Measurements from ENCODE around the gene MFAP5. TPM values are rescaled to one million over a fixed set of nuclear protein-coding genes. Genes with fewer than 3 reads are reported as not detected.

The MFAP5 gene
- total RNA-seq, 1 experiment from 2014 or later: 0.96 TPM

DNA sequence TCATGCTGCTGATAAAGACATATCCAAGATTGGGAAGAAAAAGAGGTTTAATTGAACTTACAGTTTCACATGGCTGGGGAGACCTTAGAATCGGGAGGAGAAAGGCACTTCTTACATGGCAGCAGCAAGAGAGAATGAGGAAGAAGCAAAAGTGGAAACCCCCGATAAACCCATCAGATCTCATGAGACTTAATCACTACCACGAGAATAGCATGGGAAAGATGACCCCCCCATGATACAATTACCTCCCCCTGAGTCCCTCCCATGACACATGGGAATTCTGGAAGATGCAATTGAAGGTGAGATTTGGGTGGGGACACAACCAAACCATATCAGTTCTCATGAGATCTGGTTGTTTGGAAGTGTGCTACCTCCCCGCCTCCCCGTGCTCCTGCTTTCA is 9.8 kb upstream of the MFAP5 start:
- POLR2A ChIA-PET: no interaction called here
- ATAC-seq (no peak), DNase-seq (ENCODE audit: low spot score) (no peak)
- TF ChIP-seq NR2C2 (CRISPR knock-in tag; IDR thresholded peaks at IDR 0.05) (no peak), MYBL2 (CRISPR knock-in tag; IDR thresholded peaks at IDR 0.05) (no peak), GABPB1 (CRISPR knock-in tag; IDR thresholded peaks at IDR 0.05) (no peak), USF1 (CRISPR knock-in tag; IDR thresholded peaks at IDR 0.05) (no peak), MXD4 (CRISPR knock-in tag; IDR thresholded peaks at IDR 0.05; ENCODE audit: borderline replicate concordance) (no peak), ZNF232 (CRISPR knock-in tag; IDR thresholded peaks at IDR 0.05) (no peak), FOXJ3 (CRISPR knock-in tag; IDR thresholded peaks at IDR 0.05; ENCODE audit: borderline replicate concordance) (no peak), IRF2 (CRISPR knock-in tag; IDR thresholded peaks at IDR 0.05; ENCODE audit: borderline replicate concordance, low read depth) (no peak), ZNF121 (CRISPR knock-in tag; IDR thresholded peaks at IDR 0.05) (no peak)
- TF ChIP-seq, protein P1, sequence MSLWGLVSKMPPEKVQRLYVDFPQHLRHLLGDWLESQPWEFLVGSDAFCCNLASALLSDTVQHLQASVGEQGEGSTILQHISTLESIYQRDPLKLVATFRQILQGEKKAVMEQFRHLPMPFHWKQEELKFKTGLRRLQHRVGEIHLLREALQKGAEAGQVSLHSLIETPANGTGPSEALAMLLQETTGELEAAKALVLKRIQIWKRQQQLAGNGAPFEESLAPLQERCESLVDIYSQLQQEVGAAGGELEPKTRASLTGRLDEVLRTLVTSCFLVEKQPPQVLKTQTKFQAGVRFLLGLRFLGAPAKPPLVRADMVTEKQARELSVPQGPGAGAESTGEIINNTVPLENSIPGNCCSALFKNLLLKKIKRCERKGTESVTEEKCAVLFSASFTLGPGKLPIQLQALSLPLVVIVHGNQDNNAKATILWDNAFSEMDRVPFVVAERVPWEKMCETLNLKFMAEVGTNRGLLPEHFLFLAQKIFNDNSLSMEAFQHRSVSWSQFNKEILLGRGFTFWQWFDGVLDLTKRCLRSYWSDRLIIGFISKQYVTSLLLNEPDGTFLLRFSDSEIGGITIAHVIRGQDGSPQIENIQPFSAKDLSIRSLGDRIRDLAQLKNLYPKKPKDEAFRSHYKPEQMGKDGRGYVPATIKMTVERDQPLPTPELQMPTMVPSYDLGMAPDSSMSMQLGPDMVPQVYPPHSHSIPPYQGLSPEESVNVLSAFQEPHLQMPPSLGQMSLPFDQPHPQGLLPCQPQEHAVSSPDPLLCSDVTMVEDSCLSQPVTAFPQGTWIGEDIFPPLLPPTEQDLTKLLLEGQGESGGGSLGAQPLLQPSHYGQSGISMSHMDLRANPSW (CRISPR knock-in tag; conservative IDR thresholded peaks at IDR 0.05; ENCODE audit: low read depth): no peak
- TF ChIP-seq, protein P2, sequence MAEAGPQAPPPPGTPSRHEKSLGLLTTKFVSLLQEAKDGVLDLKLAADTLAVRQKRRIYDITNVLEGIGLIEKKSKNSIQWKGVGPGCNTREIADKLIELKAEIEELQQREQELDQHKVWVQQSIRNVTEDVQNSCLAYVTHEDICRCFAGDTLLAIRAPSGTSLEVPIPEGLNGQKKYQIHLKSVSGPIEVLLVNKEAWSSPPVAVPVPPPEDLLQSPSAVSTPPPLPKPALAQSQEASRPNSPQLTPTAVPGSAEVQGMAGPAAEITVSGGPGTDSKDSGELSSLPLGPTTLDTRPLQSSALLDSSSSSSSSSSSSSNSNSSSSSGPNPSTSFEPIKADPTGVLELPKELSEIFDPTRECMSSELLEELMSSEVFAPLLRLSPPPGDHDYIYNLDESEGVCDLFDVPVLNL (CRISPR knock-in tag; IDR thresholded peaks at IDR 0.05; ENCODE audit: borderline replicate concordance, low read depth): no peak
- TF ChIP-seq, protein P3, sequence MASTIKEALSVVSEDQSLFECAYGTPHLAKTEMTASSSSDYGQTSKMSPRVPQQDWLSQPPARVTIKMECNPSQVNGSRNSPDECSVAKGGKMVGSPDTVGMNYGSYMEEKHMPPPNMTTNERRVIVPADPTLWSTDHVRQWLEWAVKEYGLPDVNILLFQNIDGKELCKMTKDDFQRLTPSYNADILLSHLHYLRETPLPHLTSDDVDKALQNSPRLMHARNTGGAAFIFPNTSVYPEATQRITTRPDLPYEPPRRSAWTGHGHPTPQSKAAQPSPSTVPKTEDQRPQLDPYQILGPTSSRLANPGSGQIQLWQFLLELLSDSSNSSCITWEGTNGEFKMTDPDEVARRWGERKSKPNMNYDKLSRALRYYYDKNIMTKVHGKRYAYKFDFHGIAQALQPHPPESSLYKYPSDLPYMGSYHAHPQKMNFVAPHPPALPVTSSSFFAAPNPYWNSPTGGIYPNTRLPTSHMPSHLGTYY (CRISPR knock-in tag; IDR thresholded peaks at IDR 0.05): no peak
- TF ChIP-seq, protein P4, sequence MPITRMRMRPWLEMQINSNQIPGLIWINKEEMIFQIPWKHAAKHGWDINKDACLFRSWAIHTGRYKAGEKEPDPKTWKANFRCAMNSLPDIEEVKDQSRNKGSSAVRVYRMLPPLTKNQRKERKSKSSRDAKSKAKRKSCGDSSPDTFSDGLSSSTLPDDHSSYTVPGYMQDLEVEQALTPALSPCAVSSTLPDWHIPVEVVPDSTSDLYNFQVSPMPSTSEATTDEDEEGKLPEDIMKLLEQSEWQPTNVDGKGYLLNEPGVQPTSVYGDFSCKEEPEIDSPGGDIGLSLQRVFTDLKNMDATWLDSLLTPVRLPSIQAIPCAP (CRISPR knock-in tag; IDR thresholded peaks at IDR 0.05): no peak
- TF ChIP-seq, protein P5, sequence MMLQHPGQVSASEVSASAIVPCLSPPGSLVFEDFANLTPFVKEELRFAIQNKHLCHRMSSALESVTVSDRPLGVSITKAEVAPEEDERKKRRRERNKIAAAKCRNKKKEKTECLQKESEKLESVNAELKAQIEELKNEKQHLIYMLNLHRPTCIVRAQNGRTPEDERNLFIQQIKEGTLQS (CRISPR knock-in tag; conservative IDR thresholded peaks at IDR 0.05): no peak
- H3K9me3 Mint-ChIP-seq: peaks cover 11% of the 10 kb centered on the region
- H3K27me3 Mint-ChIP-seq (ENCODE audit: low read depth): no peaks in the 10 kb centered on the region
- CTCF ChIA-PET: no interaction called here
- H3K4me3 Mint-ChIP-seq: no peak overlapping the region
- peaks cover 9% of the 10 kb centered on the region for H3K4me1 Mint-ChIP-seq
- peaks cover 5% of the 10 kb centered on the region for H3K36me3 Mint-ChIP-seq
- no peak overlapping the region for H3K27ac Mint-ChIP-seq

DNA sequence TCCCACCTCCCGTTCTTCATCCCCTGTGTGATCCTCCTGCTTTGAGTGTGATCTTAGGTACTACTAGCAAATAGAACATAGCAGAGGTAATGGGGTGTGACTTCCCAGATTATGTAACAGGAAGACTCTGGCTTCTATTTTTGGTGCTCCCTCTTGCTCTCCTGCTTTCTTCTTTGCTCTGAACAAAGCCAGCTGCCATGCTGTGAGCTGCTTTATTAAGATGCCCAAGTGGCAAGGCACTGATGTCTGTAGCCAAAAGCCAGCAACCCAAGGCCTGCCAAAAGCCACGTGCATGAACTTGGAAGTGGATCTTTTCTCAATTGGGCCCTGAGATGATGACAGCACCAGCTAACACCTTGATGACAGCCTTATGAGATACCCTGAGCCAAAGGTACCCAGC is 5.8 kb upstream of the MFAP5 start:
- H3K9me3 Mint-ChIP-seq: peaks cover 11% of the 10 kb centered on the region
- H3K4me1 Mint-ChIP-seq: no peaks in the 10 kb centered on the region
- CTCF ChIA-PET: no interaction called here
- H3K27me3 Mint-ChIP-seq (ENCODE audit: low read depth): no peaks in the 10 kb centered on the region
- POLR2A ChIA-PET: no interaction called here
- ATAC-seq (no peak), DNase-seq (ENCODE audit: low spot score) (no peak)
- H3K4me3 Mint-ChIP-seq: no peak overlapping the region
- TF ChIP-seq ZNF416 (CRISPR knock-in tag; IDR thresholded peaks at IDR 0.05) (no peak), ZNF263 (CRISPR knock-in tag; IDR thresholded peaks at IDR 0.05; ENCODE audit: low read depth) (no peak), TP53 (CRISPR knock-in tag; IDR thresholded peaks at IDR 0.05) (no peak), NFE2L1 (CRISPR knock-in tag; IDR thresholded peaks at IDR 0.05) (no peak), GABPB1 (CRISPR knock-in tag; IDR thresholded peaks at IDR 0.05) (no peak), ZNF232 (CRISPR knock-in tag; IDR thresholded peaks at IDR 0.05) (no peak)
- TF ChIP-seq, protein P6, sequence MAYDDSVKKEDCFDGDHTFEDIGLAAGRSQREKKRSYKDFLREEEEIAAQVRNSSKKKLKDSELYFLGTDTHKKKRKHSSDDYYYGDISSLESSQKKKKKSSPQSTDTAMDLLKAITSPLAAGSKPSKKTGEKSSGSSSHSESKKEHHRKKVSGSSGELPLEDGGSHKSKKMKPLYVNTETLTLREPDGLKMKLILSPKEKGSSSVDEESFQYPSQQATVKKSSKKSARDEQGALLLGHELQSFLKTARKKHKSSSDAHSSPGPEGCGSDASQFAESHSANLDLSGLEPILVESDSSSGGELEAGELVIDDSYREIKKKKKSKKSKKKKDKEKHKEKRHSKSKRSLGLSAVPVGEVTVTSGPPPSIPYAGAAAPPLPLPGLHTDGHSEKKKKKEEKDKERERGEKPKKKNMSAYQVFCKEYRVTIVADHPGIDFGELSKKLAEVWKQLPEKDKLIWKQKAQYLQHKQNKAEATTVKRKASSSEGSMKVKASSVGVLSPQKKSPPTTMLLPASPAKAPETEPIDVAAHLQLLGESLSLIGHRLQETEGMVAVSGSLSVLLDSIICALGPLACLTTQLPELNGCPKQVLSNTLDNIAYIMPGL (CRISPR knock-in tag; IDR thresholded peaks at IDR 0.05): no peak
- peaks cover 5% of the 10 kb centered on the region for H3K36me3 Mint-ChIP-seq
- H3K27ac Mint-ChIP-seq: no peak overlapping the region

Measured in WTC11 (cell line).